K562 (cell line): ENCODE results near the gene HOXA5. TPM values are rescaled to one million over a fixed set of nuclear protein-coding genes. Genes with fewer than 3 reads are reported as not detected.

Experiments
- ATAC-seq: fragments of 200-7000 bp; cut with Tn5 transposase; 3 replicates; pipeline ENCODE4 v1.9.1; 2020; ENCODE audit warnings: moderate library complexity
- BruUV-seq: library from RNA; stranded (reverse); fragments of 400-500 nt; replicated peaks from 2 replicates; lab custom pipeline; 2021; lab: Mats Ljungman, UMichigan
- CTCF ChIA-PET: fragments of 300-600 bp; formaldehyde crosslinking; extraction: SDS; loops from one replicate; lab custom pipeline; 2021; ENCODE audit warnings: low intra/inter-chr PET ratio; lab: Yijun Ruan, JAX
- POLR2A ChIA-PET: fragments of 300-600, 350-650 bp; sonication (Branson Sonifier 250); formaldehyde crosslinking; extraction: SDS; loops from one replicate; lab custom pipeline; 2021; ENCODE audit warnings: antibody characterized with exemption, inconsistent platforms; lab: Yijun Ruan, JAX
- DNase-seq, 4 experiments: peaks; one replicate each; pipeline versions ENCODE4 v3.0.0 to v3.0.0-alpha.2; 2011 to 2018; ENCODE audit warnings: low spot score in 3 of 4, mixed read lengths in 3 of 4; ENCODE audit errors: extremely low read depth in 1 of 4
- FAIRE-seq: peaks from 2 replicates; lab custom pipeline; 2011; peaks lifted over from hg19 to GRCh38; lab: Jason Lieb, UNC
- H2AFZ ChIP-seq: 2 replicates; pipeline ENCODE4 v1.6.0; 2011; ENCODE audit warnings: low read depth, low read length, control low read depth, inconsistent platforms
- H3K27ac ChIP-seq: fragments of 200-600 bp; 3 replicates; pipeline ENCODE4 v1.8.0; 2011; ENCODE audit warnings: low read depth, mild to moderate bottlenecking, control low read depth, inconsistent platforms, low read length, moderate library complexity, mixed read lengths; ENCODE audit errors: extremely low read depth
- H3K27me3 ChIP-seq, 2 experiments: fragments of 300-600 bp in 1 of 2; 2 replicates in 1 of 2; 3 replicates in 1 of 2; pipeline versions ENCODE4 v1.6.0 to v1.8.0; 2011; ENCODE audit warnings: inconsistent platforms in 2 of 2, low read length in 2 of 2, mild to moderate bottlenecking in 1 of 2, mixed read lengths in 1 of 2, moderate library complexity in 1 of 2; ENCODE audit not compliant: control insufficient read depth in 2 of 2, insufficient read depth in 2 of 2
- H3K36me3 ChIP-seq: fragments of 300-600 bp; 3 replicates; pipeline ENCODE4 v1.8.0; 2011; ENCODE audit warnings: mild to moderate bottlenecking, low read length, inconsistent platforms; ENCODE audit not compliant: control insufficient read depth, insufficient read depth
- H3K4me1 ChIP-seq, 2 experiments: fragments of 200-600 bp in 1 of 2; replicated peaks in 1 of 2; 2 replicates in 1 of 2; 3 replicates in 1 of 2; pipeline versions ENCODE4 v1.5.1 to v1.8.0; 2011; ENCODE audit warnings: inconsistent platforms in 2 of 2, low read length in 2 of 2, mild to moderate bottlenecking in 1 of 2, mixed read lengths in 1 of 2, moderate library complexity in 1 of 2; ENCODE audit not compliant: control insufficient read depth in 2 of 2, insufficient read depth in 2 of 2
- H3K4me2 ChIP-seq: 2 replicates; pipeline ENCODE4 v1.6.1; 2011; ENCODE audit warnings: low read length, control low read depth, inconsistent platforms, mixed read lengths; ENCODE audit not compliant: insufficient read depth
- H3K4me3 ChIP-seq: fragments of 200-600 bp; sonication (generic), shearing (Covaris generic); 2 replicates; pipeline ENCODE4 v1.5.1; 2016; ENCODE audit warnings: control low read depth, inconsistent platforms
- H3K79me2 ChIP-seq: fragments of 200-600 bp; 3 replicates; pipeline ENCODE4 v1.8.0; 2011; ENCODE audit warnings: low read length, inconsistent platforms; ENCODE audit not compliant: control insufficient read depth, insufficient read depth
- H3K9ac ChIP-seq, 2 experiments: 2 replicates each; pipeline versions ENCODE4 v1.6.0 to v1.6.1; 2011; ENCODE audit warnings: low read depth in 2 of 2, low read length in 2 of 2, control low read depth in 1 of 2, inconsistent platforms in 1 of 2, mild to moderate bottlenecking in 1 of 2, mixed read lengths in 1 of 2; ENCODE audit not compliant: insufficient read depth in 1 of 2
- H3K9me1 ChIP-seq: one replicate; pipeline ENCODE4 v1.6.0; 2011; ENCODE audit warnings: inconsistent platforms, mild to moderate bottlenecking, low read length, moderate library complexity; ENCODE audit not compliant: control insufficient read depth, insufficient read depth
- H3K9me3 ChIP-seq: replicated peaks from 2 replicates; pipeline ENCODE4 v1.5.1; 2011; ENCODE audit warnings: low read depth, low read length, inconsistent platforms; ENCODE audit not compliant: control insufficient read depth, insufficient read depth
- H4K20me1 ChIP-seq: replicated peaks from 2 replicates; pipeline ENCODE4 v1.6.1; 2011; ENCODE audit warnings: low read length, inconsistent platforms, mixed read lengths; ENCODE audit not compliant: control insufficient read depth, insufficient read depth
- BRCA1 ChIP-seq, 2 experiments: fragments of 450-650 bp in 1 of 2; sonication (generic) in 1 of 2; formaldehyde crosslinking in 1 of 2; IDR thresholded peaks; 2 replicates each; pipeline versions ENCODE4 v1.5.0 to v1.6.1; 2017 to 2020; ENCODE audit warnings: mild to moderate bottlenecking in 1 of 2, missing genetic modification reagents in 1 of 2
- C11orf30 ChIP-seq: fragments of 450-650 bp; IDR thresholded peaks from 2 replicates; pipeline ENCODE4 v1.6.1; 2016; ENCODE audit warnings: low read depth, mild to moderate bottlenecking
- FOSL1 ChIP-seq: fragments of 200-800 bp; sonication (Bioruptor generic); conservative IDR thresholded peaks from 2 replicates; pipeline ENCODE4 v1.6.1; 2016; ENCODE audit warnings: missing genetic modification characterization, missing compliant biosample characterization
- HDAC2 ChIP-seq: fragments of 450-650 bp; IDR thresholded peaks from 2 replicates; pipeline ENCODE4 v1.6.1; 2016; ENCODE audit warnings: mild to moderate bottlenecking
- HMG20B ChIP-seq: fragments of 250-450 bp; sonication (Bioruptor Pico); IDR thresholded peaks from 2 replicates; pipeline ENCODE4 v1.5.0; 2021; ENCODE audit warnings: mild to moderate bottlenecking
- LEF1 ChIP-seq: fragments of 450-650 bp; IDR thresholded peaks from 2 replicates; pipeline ENCODE4 v1.6.1; 2016; ENCODE audit warnings: mild to moderate bottlenecking
- MTA2 ChIP-seq: fragments of 450-650 bp; IDR thresholded peaks from 2 replicates; pipeline ENCODE4 v1.6.1; 2016; ENCODE audit warnings: low read depth
- NFIC ChIP-seq: fragments of 450-650 bp; IDR thresholded peaks from 2 replicates; pipeline ENCODE4 v1.6.1; 2017; ENCODE audit warnings: mild to moderate bottlenecking, inconsistent platforms
- RNF2 ChIP-seq: sonication (generic); IDR thresholded peaks from 2 replicates; pipeline ENCODE4 v1.6.1; 2016
- SOX6 ChIP-seq: fragments of 450-650 bp; IDR thresholded peaks from 2 replicates; pipeline ENCODE4 v1.6.1; 2014; ENCODE audit warnings: mild to moderate bottlenecking
- SREBF1 ChIP-seq: fragments of 150-350 bp; IDR thresholded peaks from 2 replicates; pipeline ENCODE4 v1.6.1; 2014; ENCODE audit warnings: antibody characterized with exemption, low read depth, low read length, borderline replicate concordance
- TRIM24 ChIP-seq, 2 experiments: fragments of 450-650 bp; IDR thresholded peaks; 2 replicates each; pipeline ENCODE4 v1.6.1; 2016
- ZBTB49 ChIP-seq: sonication (generic); formaldehyde crosslinking; IDR thresholded peaks from 2 replicates; pipeline ENCODE4 v1.8.0; 2022; ENCODE audit warnings: missing genetic modification reagents, mild to moderate bottlenecking, borderline replicate concordance
- ZKSCAN3 ChIP-seq: fragments of 250-450 bp; sonication (Bioruptor Pico); IDR thresholded peaks from 2 replicates; pipeline ENCODE4 v1.4.0; 2020
- ZNF146 ChIP-seq: IDR thresholded peaks from one replicate; pipeline ENCODE4 v1.6.1; 2018; ENCODE audit warnings: missing compliant biosample characterization; ENCODE audit not compliant: unreplicated experiment
- ZNF324 ChIP-seq: fragments of 250-450 bp; sonication (Bioruptor Pico); IDR thresholded peaks from 2 replicates; pipeline ENCODE4 v1.4.0; 2020; ENCODE audit warnings: mild to moderate bottlenecking
- ZNF57 ChIP-seq: fragments of 450-650 bp; formaldehyde crosslinking; IDR thresholded peaks from 2 replicates; pipeline ENCODE4 v1.4.0; 2020; ENCODE audit warnings: mild to moderate bottlenecking, moderate library complexity
- ZNF639 ChIP-seq, 2 experiments: fragments of 200-800 bp in 1 of 2; sonication (Bioruptor generic) in 1 of 2; sonication (generic) in 1 of 2; formaldehyde crosslinking in 1 of 2; IDR thresholded peaks in 1 of 2; conservative IDR thresholded peaks in 1 of 2; 2 replicates each; pipeline versions ENCODE4 v1.5.0 to v1.6.1; 2016 to 2020; ENCODE audit warnings: missing compliant biosample characterization in 1 of 2, missing genetic modification characterization in 1 of 2, missing genetic modification reagents in 1 of 2
- WGBS: fragments of 100-300 bp; shearing (Covaris generic); methylation state at CpG from one replicate; pipeline ENCODE4 v1.1.6; 2016; ENCODE audit warnings: low coverage, mixed read lengths; ENCODE audit not compliant: insufficient coverage; ENCODE audit errors: missing lambda C conversion rate; 5-methylcytosine and 5-hydroxymethylcytosine counted together
- in situ Hi-C: fragments of 300-500 bp; cut with MboI; formaldehyde crosslinking; loops from 4 replicates; pipeline ENCODE4 v1.15.0; 2018; ENCODE audit warnings: inconsistent platforms, mixed read lengths
- intact Hi-C: fragments of 100-400 bp; cut with micrococcal nuclease; formaldehyde crosslinking; loops from 2 replicates; pipeline ENCODE4 v1.14.2; 2022
- polyA plus RNA-seq, 8 experiments: library from polyadenylated mRNA; depleted of rRNA in 4 of 8; stranded (reverse) in 5 of 8; unstranded in 3 of 8; fragments of >200 nt; fragmentation: Nextera tagmentation in 2 of 8; fragmentation: Illumina TruSeq in 1 of 8; extraction: Ambion mirVana in 2 of 8; extraction: Trizol in 1 of 8; gene quantifications; 2 replicates each; pipeline versions ENCODE4 v1.2.1 to v1.2.3, GENCODE V29; 2011 to 2014; ENCODE audit warnings: inconsistent platforms in 1 of 8, missing spikeins in 1 of 8
- total RNA-seq, 7 experiments: library from RNA; depleted of rRNA in 6 of 7; stranded (reverse); fragments of >200 nt in 6 of 7; fragmentation: Illumina TruSeq in 2 of 7; extraction: Trizol in 2 of 7; gene quantifications; 2 replicates each; pipeline versions ENCODE4 v1.2.1 to v1.2.3, GENCODE V29; 2011 to 2021; ENCODE audit warnings: low replicate concordance in 1 of 7

Gene HOXA5
- total and polyA plus RNA-seq, 9 of the 15 experiments (the other 6 are each of a cell fraction or from before 2014, with no cell fraction given): 0.13 TPM; not detected in 8

- ATAC-seq: no peak
- Histone ChIP-seq H3K4me3 (no peak overlapping the region), H3K9me1 (no peaks in the 10 kb centered on the region), H3K4me2 (no peak overlapping the region), H3K9me3 (no peaks in the 10 kb centered on the region), H3K79me2 (no peaks in the 10 kb centered on the region), H3K27ac (no peak overlapping the region), H3K27me3 (peaks cover 73 to 79% of the 10 kb centered on the region in 2 experiments), H3K9ac (no peak overlapping the region), H4K20me1 (no peaks in the 10 kb centered on the region), H3K36me3 (no peaks in the 10 kb centered on the region), H2AFZ (no peak overlapping the region), H3K4me1 (peaks cover 0 to 14% of the 10 kb centered on the region in 2 experiments; a peak in 2 of 5 replicates)
- ChIA-PET CTCF (no interaction called here), POLR2A (interaction anchor here (0.6 to 0.8 kb wide), 2 partner anchors 8 to 15 kb away, joined by 3 read pairs; no protein-coding TSS in a partner anchor)
- in situ Hi-C loops: no loop called here
- intact Hi-C loops: no loop called here
- DNase-seq: no peak
- no TSS peak for BruUV-seq
- TF ChIP-seq BRCA1 (IDR thresholded peaks at IDR 0.05): no peak
- TF ChIP-seq BRCA1 (CRISPR knock-in tag; IDR thresholded peaks at IDR 0.05): no peak
- no peak for TF ChIP-seq ZNF146 (CRISPR knock-in tag)
- no peak for TF ChIP-seq HMG20B (CRISPR knock-in tag)
- no peak for TF ChIP-seq ZBTB49 (CRISPR knock-in tag)
- TF ChIP-seq RNF2: no peak
- no peak for TF ChIP-seq LEF1
- no peak for TF ChIP-seq TRIM24 (IDR thresholded peaks at IDR 0.05)
- TF ChIP-seq FOSL1 (tag): no peak
- no peak for TF ChIP-seq NFIC
- no peak for TF ChIP-seq SREBF1
- TF ChIP-seq SOX6: no peak
- TF ChIP-seq MTA2: no peak
- no peak for TF ChIP-seq C11orf30
- TF ChIP-seq ZKSCAN3 (CRISPR knock-in tag): no peak
- no peak for TF ChIP-seq ZNF57 (CRISPR knock-in tag)
- no peak for TF ChIP-seq ZNF639 (CRISPR knock-in tag; conservative IDR thresholded peaks at IDR 0.05 in 1 of 2, IDR thresholded peaks at IDR 0.05 in 1 of 2)
- TF ChIP-seq ZNF324 (CRISPR knock-in tag): no peak
- TF ChIP-seq HDAC2: no peak
- WGBS: 4% methylated on average over 8 of the region's 8 CpGs
- FAIRE-seq: no peak
Observed at GRCh38 chr7:27100694-27101170, 42.7 kb downstream of the HOXA5 start.
